ENCODE measurements around the gene ZNF433.

GRCh38 chr19:11989112-11989456 is 46.4 kb downstream of the ZNF433 start:
- TF ChIP-seq CTCF (conservative IDR thresholded peaks at IDR 0.05; ENCODE audit: low read length) (no peak), EZH2phosphoT487 (IDR thresholded peaks at IDR 0.05; ENCODE audit: borderline replicate concordance, low read depth, low read length) (no peak)
